Uterus (tissue), 4 donors: ENCODE data around the gene CYTH2. TPM values are rescaled to one million over a fixed set of nuclear protein-coding genes. Genes with fewer than 3 reads are reported as not detected.

Source experiments
- DNase-seq, 2 donors: peaks; one replicate each; pipeline ENCODE4 v3.0.0-alpha.2; 2019 to 2020
- H3K27ac ChIP-seq, 2 donors: fragments of 200-600 bp; sonication (generic); 1 replicate in 1 of 2; 2 replicates in 1 of 2; pipeline ENCODE4 v1.5.1; 2016 to 2018
- H3K27me3 ChIP-seq, 2 donors: fragments of 200-600 bp; sonication (generic); one replicate each; pipeline ENCODE4 v1.5.1; 2018 to 2019; ENCODE audit warnings: control low read depth in 1 of 2
- H3K36me3 ChIP-seq, 2 donors: fragments of 200-600 bp; sonication (generic); one replicate each; pipeline ENCODE4 v1.5.1; 2019; ENCODE audit warnings: control low read depth in 1 of 2
- H3K4me1 ChIP-seq, 2 donors: fragments of 200-600 bp; sonication (generic); one replicate each; pipeline ENCODE4 v1.5.1; 2018 to 2019; ENCODE audit warnings: control low read depth in 1 of 2
- H3K4me3 ChIP-seq, 2 donors: fragments of 200-600 bp; sonication (generic); 1 replicate in 1 of 2; 2 replicates in 1 of 2; pipeline ENCODE4 v1.5.1; 2018 to 2019; ENCODE audit warnings: mild to moderate bottlenecking in 1 of 2
- H3K9me3 ChIP-seq, 2 donors: fragments of 200-600 bp; sonication (generic); one replicate each; pipeline ENCODE4 v1.5.1; 2019; ENCODE audit warnings: control low read depth in 1 of 2
- POLR2A ChIP-seq, 2 donors: fragments of 450-650 bp; IDR thresholded peaks; one replicate each; pipeline ENCODE4 v1.6.1; 2016; ENCODE audit warnings: antibody characterized with exemption in 2 of 2, mild to moderate bottlenecking in 1 of 2, moderate library complexity in 1 of 2
- intact Hi-C: fragments of 100-400 bp; cut with DNase I; formaldehyde crosslinking; loops from one replicate; pipeline ENCODE4 v1.15.1; 2023; ENCODE audit warnings: low total_unique reads
- total RNA-seq, 4 donors: library from RNA; depleted of rRNA in 3 of 4; stranded (reverse); fragments of >200 nt in 3 of 4; gene quantifications; one replicate each; pipeline versions ENCODE4 v1.1.0 to v1.2.4, GENCODE V29; 2014 to 2023
- TF ChIP-seq, protein P1 (sequence below), 4 experiments: fragments of 200-600 bp in 2 of 4; fragments of 450-650 bp in 2 of 4; sonication (generic) in 2 of 4; IDR thresholded peaks; one replicate each; pipeline ENCODE4 v1.5.1; 2016 to 2019; ENCODE audit warnings: antibody characterized with exemption in 4 of 4, mild to moderate bottlenecking in 2 of 4, moderate library complexity in 1 of 4
- donor health status: DM: yes; HTN: yes; CAD: no.

CYTH2 gene
- total RNA-seq, 4 donors from 2014 or later: 7.2 to 70.3 (median 36.5) TPM

DNA sequence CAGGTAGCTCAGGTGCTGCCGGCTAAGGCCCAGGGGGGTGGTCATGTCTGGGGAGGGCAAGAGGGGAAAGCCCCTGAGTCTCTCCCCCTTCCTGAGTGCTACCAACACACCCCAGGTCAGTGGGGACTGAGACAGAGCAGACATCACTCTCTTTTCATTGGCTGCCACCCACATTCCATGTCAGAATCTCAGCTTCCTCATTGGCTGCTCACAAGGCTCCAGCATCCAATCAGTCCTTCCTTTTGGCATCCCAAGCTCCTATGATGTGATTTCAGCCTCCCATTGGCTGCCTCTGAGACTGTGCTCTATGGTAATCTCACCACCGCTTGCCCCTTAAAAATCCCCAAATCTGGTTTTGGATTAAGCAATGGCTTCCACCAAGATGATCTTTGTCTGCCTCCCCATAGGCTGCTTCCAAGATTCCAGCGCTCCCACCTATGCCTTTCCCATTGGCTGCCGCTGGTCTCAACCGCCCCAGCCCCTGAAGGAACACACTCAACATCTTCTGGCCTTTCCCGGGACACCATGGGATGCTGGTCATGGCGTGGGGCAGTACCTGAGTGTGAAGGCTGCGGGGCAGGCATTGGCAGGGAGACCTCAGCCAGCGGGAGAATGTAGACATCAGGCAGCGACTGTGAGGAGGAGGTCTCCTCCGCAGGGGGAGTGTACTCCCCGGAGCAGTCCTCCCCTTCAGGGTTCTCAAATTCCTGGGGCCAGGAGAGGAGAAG is 40.5 kb downstream of the CYTH2 start:
- TF ChIP-seq, protein P1, sequence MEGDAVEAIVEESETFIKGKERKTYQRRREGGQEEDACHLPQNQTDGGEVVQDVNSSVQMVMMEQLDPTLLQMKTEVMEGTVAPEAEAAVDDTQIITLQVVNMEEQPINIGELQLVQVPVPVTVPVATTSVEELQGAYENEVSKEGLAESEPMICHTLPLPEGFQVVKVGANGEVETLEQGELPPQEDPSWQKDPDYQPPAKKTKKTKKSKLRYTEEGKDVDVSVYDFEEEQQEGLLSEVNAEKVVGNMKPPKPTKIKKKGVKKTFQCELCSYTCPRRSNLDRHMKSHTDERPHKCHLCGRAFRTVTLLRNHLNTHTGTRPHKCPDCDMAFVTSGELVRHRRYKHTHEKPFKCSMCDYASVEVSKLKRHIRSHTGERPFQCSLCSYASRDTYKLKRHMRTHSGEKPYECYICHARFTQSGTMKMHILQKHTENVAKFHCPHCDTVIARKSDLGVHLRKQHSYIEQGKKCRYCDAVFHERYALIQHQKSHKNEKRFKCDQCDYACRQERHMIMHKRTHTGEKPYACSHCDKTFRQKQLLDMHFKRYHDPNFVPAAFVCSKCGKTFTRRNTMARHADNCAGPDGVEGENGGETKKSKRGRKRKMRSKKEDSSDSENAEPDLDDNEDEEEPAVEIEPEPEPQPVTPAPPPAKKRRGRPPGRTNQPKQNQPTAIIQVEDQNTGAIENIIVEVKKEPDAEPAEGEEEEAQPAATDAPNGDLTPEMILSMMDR (IDR thresholded peaks at IDR 0.05): no peak
- TF ChIP-seq POLR2A (IDR thresholded peaks at IDR 0.05): no peak
- H3K4me1 ChIP-seq: peaks cover 0 to 8% of the 10 kb centered on the region in 2 donors
- no peaks in the 10 kb centered on the region for H3K9me3 ChIP-seq
- intact Hi-C loops: no loop called here
- H3K36me3 ChIP-seq: no peaks in the 10 kb centered on the region
- peaks cover 22 to 30% of the 10 kb centered on the region in 2 donors for H3K27me3 ChIP-seq
- no peak overlapping the region for H3K27ac ChIP-seq
- DNase-seq: no peak
- H3K4me3 ChIP-seq: no peak overlapping the region

DNA sequence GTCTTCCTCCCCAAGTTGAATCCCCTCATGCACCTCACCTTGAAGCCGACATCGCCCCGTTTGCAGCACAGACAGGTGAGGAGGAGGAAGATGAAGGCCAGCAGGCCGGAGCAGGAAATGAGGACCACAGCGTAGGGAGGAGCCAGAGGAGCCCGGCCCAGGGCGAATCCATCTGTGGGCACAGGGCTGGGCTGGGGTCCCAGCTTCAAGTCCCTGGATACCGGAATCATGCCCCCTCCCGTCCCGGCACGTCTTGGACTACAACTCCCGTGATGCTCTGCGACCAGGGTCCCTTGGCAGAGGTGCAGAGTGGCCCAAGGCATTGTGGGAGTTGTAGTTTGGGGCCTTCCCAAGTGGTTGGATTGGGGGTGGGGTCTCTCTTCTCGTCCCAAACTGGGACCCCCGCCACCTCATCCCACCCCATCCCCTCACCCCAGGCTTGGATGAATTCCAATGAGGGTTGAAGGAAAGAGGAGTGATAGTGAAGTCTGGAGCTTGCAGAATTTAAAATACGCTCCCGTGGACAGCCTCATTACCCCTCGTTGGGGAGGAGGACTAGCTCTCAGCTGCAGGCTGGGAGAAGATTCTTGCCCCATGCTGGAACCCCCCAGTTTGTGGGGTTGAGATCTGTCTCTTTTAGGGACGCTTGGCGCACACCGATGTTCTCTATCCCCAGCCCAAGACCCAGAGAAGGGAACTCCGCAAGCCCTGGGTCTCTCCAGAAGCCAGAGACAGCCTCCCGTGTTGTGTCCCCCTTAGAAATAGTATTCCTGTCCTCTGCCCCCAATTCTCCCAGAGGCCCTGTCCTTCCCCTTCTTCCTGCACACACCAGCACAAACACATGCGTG is 41.5 kb downstream of the CYTH2 start:
- Histone ChIP-seq H3K9me3 (no peaks in the 10 kb centered on the region), H3K36me3 (no peaks in the 10 kb centered on the region), H3K4me3 (no peak overlapping the region), H3K27me3 (peaks cover 22 to 30% of the 10 kb centered on the region in 2 donors), H3K27ac (no peak overlapping the region), H3K4me1 (peaks cover 0 to 8% of the 10 kb centered on the region in 2 donors)
- intact Hi-C loops: no loop called here
- DNase-seq: peak; percentile 62 to 65
- TF ChIP-seq POLR2A (IDR thresholded peaks at IDR 0.05): peak in 1 of 2 donors; percentile 11
- TF ChIP-seq, protein P1 (IDR thresholded peaks at IDR 0.05): no peak

DNA sequence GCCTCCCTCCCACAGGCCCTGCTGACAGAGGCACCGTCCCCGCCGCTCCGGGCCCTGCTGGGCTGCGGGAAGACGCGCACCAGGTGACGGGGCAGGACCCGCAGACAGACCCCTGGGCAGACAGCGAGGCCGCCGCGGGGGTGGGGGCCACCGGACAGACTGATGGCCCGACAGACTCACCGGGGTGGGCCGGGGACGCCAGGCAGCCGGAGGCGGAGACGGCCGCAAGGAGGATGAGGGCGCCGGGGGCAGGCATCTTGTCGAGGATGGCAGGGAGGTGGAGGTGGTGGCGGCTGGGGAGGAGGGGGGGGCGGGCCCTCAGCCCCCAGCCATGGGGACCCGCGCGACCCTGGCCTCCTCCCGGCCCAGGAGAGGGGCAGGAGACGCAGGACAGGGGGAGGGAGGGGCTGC is 42.2 kb downstream of the CYTH2 start:
- TF ChIP-seq, protein P1 (IDR thresholded peaks at IDR 0.05): no peak
- no peak for TF ChIP-seq POLR2A (IDR thresholded peaks at IDR 0.05)
- no peak for DNase-seq
- no peaks in the 10 kb centered on the region for H3K36me3 ChIP-seq
- H3K4me3 ChIP-seq: no peak overlapping the region
- no peaks in the 10 kb centered on the region for H3K9me3 ChIP-seq
- peaks cover 22 to 30% of the 10 kb centered on the region in 2 donors for H3K27me3 ChIP-seq
- H3K4me1 ChIP-seq: peaks cover 0 to 8% of the 10 kb centered on the region in 2 donors
- intact Hi-C loops: no loop called here
- no peak overlapping the region for H3K27ac ChIP-seq

DNA sequence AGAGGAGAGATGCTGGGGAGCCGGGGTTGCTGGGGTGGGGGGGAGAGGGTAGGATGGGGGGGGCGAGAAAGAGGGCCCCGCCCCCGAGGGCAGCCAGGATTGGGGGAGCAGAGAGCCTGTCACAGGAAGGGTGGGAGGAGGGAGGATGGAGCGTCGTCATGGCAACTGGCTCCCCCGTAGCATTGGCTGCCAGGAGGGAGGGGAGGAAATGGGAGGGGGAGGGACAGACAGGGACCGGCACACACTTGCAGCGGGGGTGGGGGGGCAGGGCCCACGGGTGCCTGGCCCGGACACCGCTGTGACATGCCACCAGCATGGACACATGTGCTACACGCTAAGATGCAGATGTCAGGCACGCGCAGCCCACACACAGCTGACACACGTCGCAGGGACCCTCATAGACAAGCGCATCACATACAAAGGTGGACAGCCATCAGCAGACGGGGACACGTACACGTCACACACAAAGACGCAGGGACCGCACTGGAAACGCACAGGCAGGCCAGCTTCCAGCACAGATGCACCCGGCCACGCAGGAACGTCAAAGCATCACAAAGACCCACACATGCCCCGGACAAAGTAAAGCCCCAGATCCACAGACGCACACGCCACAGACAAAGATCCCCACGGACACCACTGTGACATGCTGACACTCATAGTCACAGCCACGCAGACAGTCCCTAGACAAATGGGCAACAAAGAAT is 42.8 kb downstream of the CYTH2 start, which contains the start of gene LMTK3:
Gene LMTK3 (minus strand): TSS at position 36 of the 704 bp plus-strand sequence. CDS start 259 bp downstream, outside the sequence.
- peaks cover 22 to 30% of the 10 kb centered on the region in 2 donors for H3K27me3 ChIP-seq
- no peaks in the 10 kb centered on the region for H3K36me3 ChIP-seq
- intact Hi-C loops: no loop called here
- DNase-seq: no peak
- no peak within 1 kb of the TSS for H3K4me3 ChIP-seq
- H3K27ac ChIP-seq: no peak within 1 kb of the TSS
- no peaks in the 10 kb centered on the region for H3K9me3 ChIP-seq
- H3K4me1 ChIP-seq: peaks cover 0 to 8% of the 10 kb centered on the region in 2 donors
- TF ChIP-seq POLR2A (IDR thresholded peaks at IDR 0.05): no peak
- TF ChIP-seq, protein P1 (IDR thresholded peaks at IDR 0.05): no peak
